C4-2B (cell line): ENCODE data around the gene ZNF592.

Experiments used
- H3K27ac ChIP-seq: fragments of 450-650 bp; 2 replicates; pipeline ENCODE4 v1.5.1; 2017
- ZFX ChIP-seq: fragments of 450-650 bp; IDR thresholded peaks from 2 replicates; pipeline ENCODE4 v1.6.1; 2017
- TF ChIP-seq, protein P1 (sequence below): fragments of 450-650 bp; conservative IDR thresholded peaks from 2 replicates; pipeline ENCODE4 v1.5.1; 2017; ENCODE audit warnings: mild to moderate bottlenecking

ZNF592 gene

DNA sequence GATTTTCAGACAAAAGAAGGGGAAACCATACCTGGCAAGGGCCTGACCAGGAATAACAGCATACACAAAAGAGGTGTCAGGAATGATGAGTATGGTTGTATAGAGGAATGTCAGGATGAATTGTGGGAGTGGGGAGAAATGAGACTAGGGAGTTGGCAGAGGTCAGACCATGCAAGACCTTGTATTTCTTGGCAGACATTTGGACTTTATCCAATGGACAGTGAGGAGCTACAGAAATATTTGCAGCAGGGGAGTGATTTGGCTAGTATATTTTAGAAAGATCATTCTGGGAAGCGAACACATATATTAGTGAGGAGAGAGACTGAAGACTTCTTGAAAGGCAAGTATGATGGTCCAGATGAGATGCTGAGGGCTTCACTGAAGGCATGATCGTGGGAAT is 43.4 kb downstream of the ZNF592 start:
- no peak for TF ChIP-seq ZFX
- TF ChIP-seq, protein P1, sequence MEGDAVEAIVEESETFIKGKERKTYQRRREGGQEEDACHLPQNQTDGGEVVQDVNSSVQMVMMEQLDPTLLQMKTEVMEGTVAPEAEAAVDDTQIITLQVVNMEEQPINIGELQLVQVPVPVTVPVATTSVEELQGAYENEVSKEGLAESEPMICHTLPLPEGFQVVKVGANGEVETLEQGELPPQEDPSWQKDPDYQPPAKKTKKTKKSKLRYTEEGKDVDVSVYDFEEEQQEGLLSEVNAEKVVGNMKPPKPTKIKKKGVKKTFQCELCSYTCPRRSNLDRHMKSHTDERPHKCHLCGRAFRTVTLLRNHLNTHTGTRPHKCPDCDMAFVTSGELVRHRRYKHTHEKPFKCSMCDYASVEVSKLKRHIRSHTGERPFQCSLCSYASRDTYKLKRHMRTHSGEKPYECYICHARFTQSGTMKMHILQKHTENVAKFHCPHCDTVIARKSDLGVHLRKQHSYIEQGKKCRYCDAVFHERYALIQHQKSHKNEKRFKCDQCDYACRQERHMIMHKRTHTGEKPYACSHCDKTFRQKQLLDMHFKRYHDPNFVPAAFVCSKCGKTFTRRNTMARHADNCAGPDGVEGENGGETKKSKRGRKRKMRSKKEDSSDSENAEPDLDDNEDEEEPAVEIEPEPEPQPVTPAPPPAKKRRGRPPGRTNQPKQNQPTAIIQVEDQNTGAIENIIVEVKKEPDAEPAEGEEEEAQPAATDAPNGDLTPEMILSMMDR = no peak
- H3K27ac ChIP-seq = no peak overlapping the region

DNA sequence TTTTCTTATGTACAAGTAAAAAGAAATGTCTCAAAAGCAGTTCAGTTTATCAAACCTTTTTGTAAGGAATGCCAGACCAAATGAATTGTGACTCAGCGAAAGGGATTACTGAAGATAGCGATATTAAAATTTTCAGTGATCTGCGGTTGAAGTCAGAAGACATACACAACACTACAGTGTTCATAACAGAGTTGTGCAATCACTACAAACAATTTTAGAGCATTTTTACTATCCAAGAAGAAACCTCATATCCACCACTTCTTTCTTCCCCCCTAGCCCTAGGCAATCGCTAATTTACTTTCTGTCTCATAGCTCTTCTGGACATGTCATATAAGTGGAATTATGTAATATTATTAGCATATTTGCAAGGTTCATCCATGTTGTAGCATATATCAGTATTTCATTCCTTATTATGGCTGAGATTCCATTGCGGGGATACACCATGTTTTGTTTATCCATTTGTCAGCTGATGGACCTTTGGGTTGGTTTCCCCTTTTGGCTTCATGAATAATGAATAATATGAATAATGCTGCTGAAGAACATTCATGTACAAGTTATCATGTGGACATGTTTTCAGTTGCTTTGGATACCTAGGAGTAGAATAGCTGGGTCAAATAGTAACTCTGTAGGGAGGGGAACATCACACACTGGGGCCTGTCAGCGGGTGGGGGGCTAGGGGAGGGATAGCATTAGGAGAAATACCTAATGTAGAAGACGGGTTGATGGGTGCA is 45.2 kb downstream of the ZNF592 start:
- no peak for TF ChIP-seq ZFX
- TF ChIP-seq, protein P1 = no peak
- H3K27ac ChIP-seq = no peak overlapping the region

DNA sequence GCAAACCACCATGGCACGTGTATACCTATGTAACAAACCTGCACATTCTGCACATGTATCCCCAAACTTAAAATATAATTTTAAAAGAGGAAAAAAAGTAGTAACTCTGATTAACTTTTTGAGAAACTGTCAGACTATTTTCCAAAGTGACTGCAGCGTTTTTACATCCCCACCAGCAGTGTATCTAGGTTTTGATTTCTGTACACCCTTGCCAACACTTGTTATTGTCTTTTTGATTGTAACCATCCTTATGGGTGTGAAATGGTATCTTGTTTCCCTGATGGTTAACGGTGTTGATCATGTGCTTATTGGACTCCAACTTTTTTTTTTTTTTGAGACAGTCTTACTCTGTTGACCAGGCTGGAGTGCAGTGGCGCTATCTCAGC is 45.8 kb downstream of the ZNF592 start:
- TF ChIP-seq, protein P1 = no peak
- no peak for TF ChIP-seq ZFX
- no peak overlapping the region for H3K27ac ChIP-seq

DNA sequence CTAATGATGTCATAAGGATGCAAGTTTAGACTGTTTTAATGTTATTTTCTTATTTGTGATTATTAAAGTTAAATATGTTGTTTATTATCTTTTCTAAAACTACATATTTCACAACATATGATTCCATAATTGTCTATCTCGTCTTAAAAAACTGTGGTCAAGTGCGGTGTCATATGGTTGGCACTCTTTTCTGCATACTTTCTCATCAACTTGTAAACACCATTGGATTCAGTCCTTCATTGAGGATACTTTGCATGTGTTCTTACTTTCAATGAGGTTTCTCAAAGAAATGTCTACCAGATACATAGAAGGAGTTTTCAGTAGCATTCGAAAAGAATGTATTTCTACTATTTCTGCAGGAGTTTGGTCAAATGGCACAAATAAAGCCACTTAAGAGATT is 46.8 kb downstream of the ZNF592 start:
- no peak overlapping the region for H3K27ac ChIP-seq
- TF ChIP-seq, protein P1 = no peak
- no peak for TF ChIP-seq ZFX

DNA sequence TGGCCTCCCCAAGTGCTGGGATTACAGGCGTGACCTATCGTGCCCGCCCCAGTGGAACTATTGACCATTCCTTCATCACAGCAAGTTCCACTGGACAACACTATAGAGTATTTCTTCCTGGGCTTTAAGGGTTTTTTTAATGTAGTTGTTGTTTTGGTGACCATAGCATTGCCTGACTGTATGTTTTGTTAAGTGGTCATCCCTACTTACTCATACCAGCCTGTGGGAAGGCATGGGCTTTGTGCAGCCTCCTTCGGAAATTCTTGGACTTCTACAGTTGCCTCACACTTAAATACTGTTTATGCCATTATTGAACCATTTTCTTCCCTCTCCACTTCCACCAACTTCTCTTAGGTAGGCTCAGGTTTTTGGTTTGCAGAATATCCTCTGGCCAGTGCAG is 48.8 kb downstream of the ZNF592 start:
- TF ChIP-seq, protein P1 = no peak
- TF ChIP-seq ZFX = no peak
- no peak overlapping the region for H3K27ac ChIP-seq

DNA sequence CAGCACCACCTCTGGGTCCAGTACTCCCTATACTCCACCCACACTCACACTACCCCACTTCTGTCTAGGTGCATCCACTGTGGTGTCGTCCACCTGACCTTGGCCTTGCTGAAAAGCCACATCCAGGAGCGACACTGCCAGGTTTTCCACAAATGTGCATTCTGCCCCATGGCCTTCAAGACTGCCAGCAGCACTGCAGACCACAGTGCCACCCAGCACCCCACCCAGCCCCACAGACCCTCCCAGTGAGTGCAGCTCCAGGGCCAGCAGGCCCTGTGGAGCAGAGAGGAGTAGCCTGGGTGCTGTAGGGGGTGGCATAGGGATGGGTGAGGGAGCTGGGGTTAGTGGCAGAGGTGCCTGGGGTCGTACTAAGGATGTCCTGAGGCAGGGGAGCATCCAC is 49.4 kb downstream of the ZNF592 start:
- no peak for TF ChIP-seq ZFX
- no peak overlapping the region for H3K27ac ChIP-seq

DNA sequence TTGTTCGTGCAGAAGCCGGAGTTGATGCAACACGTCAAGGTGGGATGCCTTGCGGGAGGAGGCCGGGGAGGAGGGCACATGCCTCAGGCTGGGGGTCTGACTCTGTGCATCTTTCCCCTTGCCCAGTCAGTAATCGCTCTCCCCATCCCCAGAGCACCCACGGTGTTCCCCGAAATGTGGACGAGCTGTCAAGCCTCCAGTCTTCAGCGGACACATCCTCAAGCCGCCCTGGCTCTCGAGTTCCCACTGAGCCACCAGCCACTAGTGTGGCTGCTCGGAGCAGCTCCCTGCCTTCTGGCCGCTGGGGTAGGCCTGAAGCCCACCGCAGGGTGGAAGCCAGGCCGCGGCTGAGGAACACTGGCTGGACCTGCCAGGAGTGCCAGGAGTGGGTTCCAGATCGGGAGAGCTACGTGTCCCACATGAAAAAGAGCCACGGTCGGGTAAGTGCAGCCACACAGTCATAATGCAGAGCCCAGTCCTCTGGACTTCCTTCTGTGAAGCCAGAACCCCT is 50.1 kb downstream of the ZNF592 start:
- TF ChIP-seq, protein P1 = no peak
- TF ChIP-seq ZFX = no peak
- no peak overlapping the region for H3K27ac ChIP-seq
